A673 (cell line): ENCODE data around the gene TRPC4AP.

Source experiments
- EZH2 ChIP-seq: fragments of 200-600 bp; sonication (generic); IDR thresholded peaks from 2 replicates; pipeline ENCODE4 v1.6.1; 2017; ENCODE audit warnings: borderline replicate concordance, low read depth, mild to moderate bottlenecking, mixed read lengths, antibody characterized with exemption, low read length; ENCODE audit not compliant: poor library complexity, severe bottlenecking
- TF ChIP-seq, protein P1 (sequence below): fragments of 300-800, 200-600 bp; sonication (generic); conservative IDR thresholded peaks from 2 replicates; pipeline ENCODE4 v1.5.1; 2017; ENCODE audit warnings: low read depth, mild to moderate bottlenecking, antibody characterized with exemption, low read length, moderate library complexity, mixed read lengths

DNA sequence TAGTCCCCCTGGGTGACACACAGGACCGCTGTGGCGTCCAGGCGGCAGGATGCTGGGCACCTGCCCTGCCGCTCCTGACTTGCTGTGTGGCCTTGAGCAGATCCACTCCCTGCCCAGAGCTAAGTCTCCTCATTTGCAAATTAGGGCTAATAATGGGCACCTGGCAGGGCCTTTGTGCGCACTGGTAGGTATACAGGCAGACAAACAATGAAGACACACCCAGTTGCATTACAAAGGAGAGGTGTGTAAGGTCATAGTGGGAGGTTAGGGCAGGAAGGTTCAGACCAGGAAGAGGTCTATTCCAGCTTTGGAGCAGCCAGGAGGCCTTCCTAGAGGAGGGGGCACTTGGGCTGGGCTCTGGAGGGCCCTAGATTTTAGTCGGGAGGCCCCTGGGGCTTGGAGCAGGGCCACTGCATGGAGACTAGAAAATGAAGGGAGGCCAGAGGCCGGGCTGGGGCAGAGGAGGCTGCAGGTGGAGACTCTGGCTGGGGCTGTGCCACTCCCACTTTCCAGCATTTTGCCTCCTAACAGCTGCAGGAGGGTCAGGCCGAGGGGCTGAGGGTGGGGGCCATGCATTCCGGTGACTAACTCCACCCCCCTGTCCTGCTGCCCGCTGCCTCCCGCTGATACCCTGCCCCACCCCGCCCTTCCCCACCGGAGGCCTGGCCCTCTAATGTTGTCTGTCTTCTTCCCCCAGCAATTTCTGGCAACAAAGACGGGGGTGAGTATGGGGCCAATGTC, 108.4 kb downstream of the TRPC4AP start:
- TF ChIP-seq, protein P1, sequence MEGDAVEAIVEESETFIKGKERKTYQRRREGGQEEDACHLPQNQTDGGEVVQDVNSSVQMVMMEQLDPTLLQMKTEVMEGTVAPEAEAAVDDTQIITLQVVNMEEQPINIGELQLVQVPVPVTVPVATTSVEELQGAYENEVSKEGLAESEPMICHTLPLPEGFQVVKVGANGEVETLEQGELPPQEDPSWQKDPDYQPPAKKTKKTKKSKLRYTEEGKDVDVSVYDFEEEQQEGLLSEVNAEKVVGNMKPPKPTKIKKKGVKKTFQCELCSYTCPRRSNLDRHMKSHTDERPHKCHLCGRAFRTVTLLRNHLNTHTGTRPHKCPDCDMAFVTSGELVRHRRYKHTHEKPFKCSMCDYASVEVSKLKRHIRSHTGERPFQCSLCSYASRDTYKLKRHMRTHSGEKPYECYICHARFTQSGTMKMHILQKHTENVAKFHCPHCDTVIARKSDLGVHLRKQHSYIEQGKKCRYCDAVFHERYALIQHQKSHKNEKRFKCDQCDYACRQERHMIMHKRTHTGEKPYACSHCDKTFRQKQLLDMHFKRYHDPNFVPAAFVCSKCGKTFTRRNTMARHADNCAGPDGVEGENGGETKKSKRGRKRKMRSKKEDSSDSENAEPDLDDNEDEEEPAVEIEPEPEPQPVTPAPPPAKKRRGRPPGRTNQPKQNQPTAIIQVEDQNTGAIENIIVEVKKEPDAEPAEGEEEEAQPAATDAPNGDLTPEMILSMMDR, result no peak
- no peak for TF ChIP-seq EZH2
